ENCODE results near the gene MAP4K3. TPM values are rescaled to one million over a fixed set of nuclear protein-coding genes. Genes with fewer than 3 reads are reported as not detected.

MAP4K3 gene
- total RNA-seq, 2 experiments from 2014 or later = 12.4 to 17.5 TPM

- ChIA-PET CTCF (ENCODE audit: unreplicated experiment) (no interaction called here), POLR2A (interaction anchor here (0.6 to 0.9 kb wide), 5 partner anchors 9 to 568 kb away, joined by 3 to 6 read pairs (median 4); no protein-coding TSS in a partner anchor)
- no peak for TF ChIP-seq EZH2phosphoT487 (IDR thresholded peaks at IDR 0.05; ENCODE audit: borderline replicate concordance, low read depth, low read length)
- no peak for TF ChIP-seq CTCF (conservative IDR thresholded peaks at IDR 0.05; ENCODE audit: low read length)
- no peak overlapping the region for H3K4me2 ChIP-seq (ENCODE audit: low read length)
- H3K4me1 ChIP-seq (ENCODE audit: insufficient read depth, low read length, poor library complexity, severe bottlenecking) = no peaks in the 10 kb centered on the region
- H3K4me3 ChIP-seq (ENCODE audit: low read depth, low read length, poor library complexity, severe bottlenecking) = no peak overlapping the region
- no peaks in the 10 kb centered on the region; the same call in 1 of the 2 replicates for H3K36me3 ChIP-seq (ENCODE audit: insufficient read depth, low read length)
- DNase-seq (ENCODE audit: low spot score) = no peak
- no peaks in the 10 kb centered on the region for H4K20me1 ChIP-seq (ENCODE audit: insufficient read depth, low read length)
- no peaks in the 10 kb centered on the region for H3K9me2 ChIP-seq (ENCODE audit: insufficient read depth, low read length)
- H2AFZ ChIP-seq (ENCODE audit: low read length) = no peak overlapping the region
- no TSS peak for BruUV-seq (replicated peaks)
- intact Hi-C loops (cut with micrococcal nuclease; ENCODE audit: unreplicated experiment) = no loop called here
- no peak overlapping the region for H3K27ac ChIP-seq (ENCODE audit: low read depth, low read length, poor library complexity, severe bottlenecking)
- H3K79me2 ChIP-seq (ENCODE audit: insufficient read depth, low read depth, low read length) = no peaks in the 10 kb centered on the region
- peaks cover 6% of the 10 kb centered on the region; the same call in 1 of the 2 replicates for H3K9me3 ChIP-seq (ENCODE audit: low read length)
Measured at GRCh38 chr2:39448169-39448502, 11.1 kb upstream of the MAP4K3 start.

GRCh38 chr2:39447266-39448168, 10.4 kb upstream of the MAP4K3 start:
- H3K9me2 ChIP-seq (ENCODE audit: insufficient read depth, low read length) = no peaks in the 10 kb centered on the region
- no peak overlapping the region for H3K4me2 ChIP-seq (ENCODE audit: low read length)
- no peaks in the 10 kb centered on the region; the same call in 1 of the 2 replicates for H3K36me3 ChIP-seq (ENCODE audit: insufficient read depth, low read length)
- no peaks in the 10 kb centered on the region for H4K20me1 ChIP-seq (ENCODE audit: insufficient read depth, low read length)
- H3K4me1 ChIP-seq (ENCODE audit: insufficient read depth, low read length, poor library complexity, severe bottlenecking) = no peaks in the 10 kb centered on the region
- H3K9me3 ChIP-seq (ENCODE audit: low read length) = peaks cover 12% of the 10 kb centered on the region; the same call in 1 of the 2 replicates
- ChIA-PET CTCF (ENCODE audit: unreplicated experiment) (interaction anchor here (0.6 kb wide), 1 partner anchor 833 kb away, joined by 3 read pairs; no protein-coding TSS in a partner anchor), POLR2A (interaction anchor here (0.6 to 1.3 kb wide), 7 partner anchors 10 to 1150 kb away, joined by 3 to 6 read pairs (median 5); no protein-coding TSS in a partner anchor)
- no peak overlapping the region for H2AFZ ChIP-seq (ENCODE audit: low read length)
- intact Hi-C loops (cut with micrococcal nuclease; ENCODE audit: unreplicated experiment) = no loop called here
- H3K4me3 ChIP-seq (ENCODE audit: low read depth, low read length, poor library complexity, severe bottlenecking) = no peak overlapping the region
- no peaks in the 10 kb centered on the region for H3K79me2 ChIP-seq (ENCODE audit: insufficient read depth, low read depth, low read length)
- TF ChIP-seq CTCF (conservative IDR thresholded peaks at IDR 0.05; ENCODE audit: low read length) (no peak), EZH2phosphoT487 (IDR thresholded peaks at IDR 0.05; ENCODE audit: borderline replicate concordance, low read depth, low read length) (no peak)
- no peak for DNase-seq (ENCODE audit: low spot score)
- no peak overlapping the region for H3K27ac ChIP-seq (ENCODE audit: low read depth, low read length, poor library complexity, severe bottlenecking)
- BruUV-seq (replicated peaks) = no TSS peak

- no TSS peak for BruUV-seq (replicated peaks)
- Histone ChIP-seq H3K4me2 (ENCODE audit: low read length) (no peak overlapping the region), H3K79me2 (ENCODE audit: insufficient read depth, low read depth, low read length) (no peaks in the 10 kb centered on the region), H3K4me1 (ENCODE audit: insufficient read depth, low read length, poor library complexity, severe bottlenecking) (no peaks in the 10 kb centered on the region), H2AFZ (ENCODE audit: low read length) (no peak overlapping the region), H3K4me3 (ENCODE audit: low read depth, low read length, poor library complexity, severe bottlenecking) (no peak overlapping the region), H3K9me2 (ENCODE audit: insufficient read depth, low read length) (no peaks in the 10 kb centered on the region), H3K27ac (ENCODE audit: low read depth, low read length, poor library complexity, severe bottlenecking) (no peak overlapping the region), H3K9me3 (ENCODE audit: low read length) (peaks cover 14% of the 10 kb centered on the region; the same call in 1 of the 2 replicates), H3K36me3 (ENCODE audit: insufficient read depth, low read length) (no peaks in the 10 kb centered on the region; the same call in 1 of the 2 replicates), H4K20me1 (ENCODE audit: insufficient read depth, low read length) (no peaks in the 10 kb centered on the region)
- ChIA-PET POLR2A (no interaction called here), CTCF (ENCODE audit: unreplicated experiment) (no interaction called here)
- intact Hi-C loops (cut with micrococcal nuclease; ENCODE audit: unreplicated experiment) = no loop called here
- no peak for TF ChIP-seq EZH2phosphoT487 (IDR thresholded peaks at IDR 0.05; ENCODE audit: borderline replicate concordance, low read depth, low read length)
- TF ChIP-seq CTCF (conservative IDR thresholded peaks at IDR 0.05; ENCODE audit: low read length) = no peak
- DNase-seq (ENCODE audit: low spot score) = no peak
Measured at GRCh38 chr2:39445934-39446333, 8.8 kb upstream of the MAP4K3 start.
